ENCODE results near the gene ZNF260. TPM values are rescaled to one million over a fixed set of nuclear protein-coding genes. Genes with fewer than 3 reads are reported as not detected.

The ZNF260 gene
- total RNA-seq, 1 donor from 2014 or later: 22.4 TPM

- Mint-ChIP-seq H3K27ac (ENCODE audit: unreplicated experiment) (peak within 1 kb of the TSS; percentile 94), H3K36me3 (ENCODE audit: unreplicated experiment) (peaks cover 13% of the 10 kb centered on the region), H3K27me3 (ENCODE audit: unreplicated experiment) (peaks cover 2% of the 10 kb centered on the region), H3K4me1 (ENCODE audit: low read depth, unreplicated experiment) (peaks cover 11% of the 10 kb centered on the region), H3K9me3 (ENCODE audit: unreplicated experiment) (peaks cover 7% of the 10 kb centered on the region), H3K4me3 (ENCODE audit: unreplicated experiment) (peak within 1 kb of the TSS; percentile 98)
- DNase-seq: peak; percentile 91
- no peak for TF ChIP-seq CTCF (IDR thresholded peaks at IDR 0.05; ENCODE audit: partially characterized antibody, unreplicated experiment)
Observed at GRCh38 chr19:36573020-36573894, 45.2 kb upstream of the ZNF260 start, which contains the start of gene ZNF529. Gene ZNF529, minus strand, starts transcription at chr19:36573292. Its CDS starts 946 bp downstream, at chr19:36572346.

- no peak for DNase-seq
- TF ChIP-seq CTCF (IDR thresholded peaks at IDR 0.05; ENCODE audit: partially characterized antibody, unreplicated experiment): no peak
- Mint-ChIP-seq H3K36me3 (ENCODE audit: unreplicated experiment) (peaks cover 19% of the 10 kb centered on the region), H3K4me1 (ENCODE audit: low read depth, unreplicated experiment) (peaks cover 11% of the 10 kb centered on the region), H3K27me3 (ENCODE audit: unreplicated experiment) (peaks cover 2% of the 10 kb centered on the region), H3K4me3 (ENCODE audit: unreplicated experiment) (peak overlapping the region; percentile 98), H3K9me3 (ENCODE audit: unreplicated experiment) (peaks cover 7% of the 10 kb centered on the region), H3K27ac (ENCODE audit: unreplicated experiment) (peak overlapping the region; percentile 94)
Observed at GRCh38 chr19:36572593-36573019, 44.5 kb upstream of the ZNF260 start.

GRCh38 chr19:36564391-36564790, 36.3 kb upstream of the ZNF260 start:
- no peak for DNase-seq
- Mint-ChIP-seq H3K27me3 (ENCODE audit: unreplicated experiment) (peaks cover 6% of the 10 kb centered on the region), H3K27ac (ENCODE audit: unreplicated experiment) (no peak overlapping the region), H3K36me3 (ENCODE audit: unreplicated experiment) (peaks cover 63% of the 10 kb centered on the region), H3K4me1 (ENCODE audit: low read depth, unreplicated experiment) (no peaks in the 10 kb centered on the region), H3K4me3 (ENCODE audit: unreplicated experiment) (no peak overlapping the region), H3K9me3 (ENCODE audit: unreplicated experiment) (peaks cover 12% of the 10 kb centered on the region)
- no peak for TF ChIP-seq CTCF (IDR thresholded peaks at IDR 0.05; ENCODE audit: partially characterized antibody, unreplicated experiment)

GRCh38 chr19:36547001-36547732, 19.1 kb upstream of the ZNF260 start:
- peaks cover 34% of the 10 kb centered on the region for H3K9me3 Mint-ChIP-seq (ENCODE audit: unreplicated experiment)
- no peak for DNase-seq
- H3K27ac Mint-ChIP-seq (ENCODE audit: unreplicated experiment): no peak overlapping the region
- no peak overlapping the region for H3K4me3 Mint-ChIP-seq (ENCODE audit: unreplicated experiment)
- no peak for TF ChIP-seq CTCF (IDR thresholded peaks at IDR 0.05; ENCODE audit: partially characterized antibody, unreplicated experiment)
- peaks cover 87% of the 10 kb centered on the region for H3K36me3 Mint-ChIP-seq (ENCODE audit: unreplicated experiment)
- no peaks in the 10 kb centered on the region for H3K27me3 Mint-ChIP-seq (ENCODE audit: unreplicated experiment)
- H3K4me1 Mint-ChIP-seq (ENCODE audit: low read depth, unreplicated experiment): no peaks in the 10 kb centered on the region
